ENCODE measurements around the gene TMEM263.

GRCh38 chr12:106986135-106986534, 30.4 kb downstream of the TMEM263 start:
- TF ChIP-seq POLR2A (IDR thresholded peaks at IDR 0.05) (no peak), CTCF (IDR thresholded peaks at IDR 0.05) (no peak)

All from Peyer's patch (tissue), 4 donors.